ENCODE results near the gene ZSWIM7.
"Not testable (repeated sequence)": the region's sequence is repeated elsewhere in the genome, so short reads cannot be mapped to it uniquely, and the experiment has no call there.

ZSWIM7 gene

GRCh38 chr17:15955793-15956541 lies 43.5 kb downstream of the ZSWIM7 start:
- no peak for DNase-seq

GRCh38 chr17:15954222-15954621 lies 45.3 kb downstream of the ZSWIM7 start:
- no peak for DNase-seq

GRCh38 chr17:15952916-15953790 lies 46.4 kb downstream of the ZSWIM7 start:
- no peak for DNase-seq

- no peak for DNase-seq
These were observed 47.4 kb downstream of the ZSWIM7 start for GRCh38 chr17:15952048-15952532.

- no peak for DNase-seq
These were observed 48.0 kb downstream of the ZSWIM7 start for GRCh38 chr17:15951368-15952047.

- DNase-seq: no peak
These were observed 51.3 kb downstream of the ZSWIM7 start for GRCh38 chr17:15947976-15948752.

- no peak for DNase-seq
These were observed 52.2 kb downstream of the ZSWIM7 start for GRCh38 chr17:15947271-15947670.

GRCh38 chr17:15946611-15947120 lies 52.8 kb downstream of the ZSWIM7 start:
- no peak for DNase-seq

GRCh38 chr17:15945527-15946191 lies 53.8 kb downstream of the ZSWIM7 start:
- DNase-seq: no peak

GRCh38 chr17:15944759-15945526 lies 54.6 kb downstream of the ZSWIM7 start, which contains the start of gene ADORA2B:
TSS of gene ADORA2B (plus strand) at chr17:15945130. CDS start at chr17:15945249, 119 bp downstream.
- DNase-seq: no peak

- no peak for DNase-seq
These were observed 55.3 kb downstream of the ZSWIM7 start for GRCh38 chr17:15943971-15944758.

- no peak for DNase-seq
These were observed 57.2 kb downstream of the ZSWIM7 start for GRCh38 chr17:15942207-15942833.

- DNase-seq: no peak
These were observed 57.7 kb downstream of the ZSWIM7 start for GRCh38 chr17:15941781-15942180.

GRCh38 chr17:15936481-15936880 lies 63.0 kb downstream of the ZSWIM7 start:
- not testable (repeated sequence) for DNase-seq

GRCh38 chr17:15935891-15936290 lies 63.6 kb downstream of the ZSWIM7 start:
- no peak for DNase-seq

GRCh38 chr17:15934866-15935265 lies 64.6 kb downstream of the ZSWIM7 start:
- DNase-seq: no peak

- DNase-seq: no peak
These were observed 68.1 kb downstream of the ZSWIM7 start for GRCh38 chr17:15931394-15931793.

GRCh38 chr17:15930426-15930825 lies 69.1 kb downstream of the ZSWIM7 start:
- DNase-seq: no peak

- no peak for DNase-seq
These were observed 69.6 kb downstream of the ZSWIM7 start for GRCh38 chr17:15929941-15930340.

Data from DMS153 (cell line).